IPS DF 19.7 (cell line): Measurements from ENCODE around the gene KRTAP9-7.

Source experiments
- DNase-seq: peaks from one replicate; pipeline ENCODE4 v3.0.0-alpha.2; 2013; ENCODE audit warnings: low read depth, low spot score

Gene KRTAP9-7

GRCh38 chr17:41271858-41272257, 3.6 kb upstream of the KRTAP9-7 start:
- DNase-seq: no peak

DNA sequence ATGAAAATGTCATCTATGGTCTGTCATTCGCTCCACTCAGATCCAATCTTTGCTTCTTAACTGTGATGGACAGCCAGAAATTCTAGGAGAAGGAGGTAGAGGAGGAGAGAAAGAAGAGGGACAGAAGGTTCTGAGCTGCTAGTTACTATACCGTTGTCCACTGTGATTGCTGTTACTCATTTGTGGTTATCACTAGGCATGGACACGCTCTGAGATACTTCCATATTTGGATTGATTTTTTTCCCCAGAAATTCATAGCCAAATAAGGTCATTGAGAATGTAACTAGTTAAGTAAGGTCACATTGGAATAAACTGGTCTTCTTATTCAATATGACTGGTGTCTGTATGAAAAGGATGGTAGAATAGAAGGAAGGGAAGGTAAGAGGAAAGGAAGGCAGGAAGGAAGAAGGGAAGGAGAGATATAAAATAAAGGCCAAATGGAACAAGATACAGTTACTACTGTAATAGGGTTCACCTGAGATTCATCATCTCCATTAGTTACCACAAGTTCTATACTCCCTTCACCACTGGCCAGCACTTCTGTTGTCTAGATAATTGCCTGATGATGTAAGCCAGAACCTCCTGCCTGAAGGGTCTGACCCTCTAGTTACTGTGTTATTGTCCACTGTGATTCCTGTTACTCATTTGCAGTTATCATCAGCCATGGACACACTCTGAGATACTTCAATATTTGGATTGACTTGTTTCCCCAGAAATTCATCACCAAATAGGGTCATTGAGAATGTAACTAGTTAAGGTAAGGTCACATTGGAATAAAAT, 2.9 kb downstream of the KRTAP9-7 start:
- DNase-seq: no peak

DNA sequence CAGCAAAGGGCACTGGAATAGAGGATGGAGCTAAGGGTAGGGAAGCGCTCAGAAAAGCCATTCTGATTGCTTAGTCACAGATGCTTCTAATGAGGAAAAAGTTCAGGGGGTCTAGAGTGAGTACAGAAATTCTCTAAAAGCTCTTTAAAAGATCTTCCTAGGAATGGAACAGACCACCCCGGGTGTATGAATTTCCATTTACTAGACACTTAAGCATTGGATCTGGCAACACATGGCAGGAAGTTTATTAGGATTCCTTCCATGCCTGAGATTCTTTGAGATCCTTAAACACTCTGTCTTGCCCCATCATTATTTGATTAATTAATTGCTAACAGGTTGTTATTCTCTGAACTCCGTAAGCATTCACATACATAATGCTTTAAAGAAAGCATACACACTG, 8.5 kb downstream of the KRTAP9-7 start:
- no peak for DNase-seq

DNA sequence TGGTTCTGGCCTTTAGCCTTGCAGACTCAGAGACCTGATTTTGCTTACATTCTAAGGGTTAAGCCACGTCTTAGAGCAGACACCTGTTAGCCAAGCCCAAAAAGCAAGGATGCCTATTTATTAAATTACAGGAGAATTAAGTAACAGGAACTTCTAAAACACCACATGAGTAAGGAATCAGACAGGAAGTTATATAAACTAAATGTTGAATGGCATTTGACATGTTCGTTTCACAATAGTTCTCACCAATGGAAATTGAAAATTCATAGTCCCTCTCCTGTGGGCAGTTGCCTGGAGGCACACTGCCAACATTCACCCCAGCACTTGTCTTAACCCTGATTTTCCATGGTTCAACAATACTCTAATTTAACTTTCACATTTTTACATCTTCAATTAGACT, 9.0 kb downstream of the KRTAP9-7 start:
- DNase-seq: no peak

- no peak for DNase-seq
Measured at GRCh38 chr17:41287050-41287449, 11.6 kb downstream of the KRTAP9-7 start.

GRCh38 chr17:41294016-41294415, 18.5 kb downstream of the KRTAP9-7 start:
- DNase-seq: no peak

GRCh38 chr17:41296846-41297245, 21.3 kb downstream of the KRTAP9-7 start:
- DNase-seq: no peak

DNA sequence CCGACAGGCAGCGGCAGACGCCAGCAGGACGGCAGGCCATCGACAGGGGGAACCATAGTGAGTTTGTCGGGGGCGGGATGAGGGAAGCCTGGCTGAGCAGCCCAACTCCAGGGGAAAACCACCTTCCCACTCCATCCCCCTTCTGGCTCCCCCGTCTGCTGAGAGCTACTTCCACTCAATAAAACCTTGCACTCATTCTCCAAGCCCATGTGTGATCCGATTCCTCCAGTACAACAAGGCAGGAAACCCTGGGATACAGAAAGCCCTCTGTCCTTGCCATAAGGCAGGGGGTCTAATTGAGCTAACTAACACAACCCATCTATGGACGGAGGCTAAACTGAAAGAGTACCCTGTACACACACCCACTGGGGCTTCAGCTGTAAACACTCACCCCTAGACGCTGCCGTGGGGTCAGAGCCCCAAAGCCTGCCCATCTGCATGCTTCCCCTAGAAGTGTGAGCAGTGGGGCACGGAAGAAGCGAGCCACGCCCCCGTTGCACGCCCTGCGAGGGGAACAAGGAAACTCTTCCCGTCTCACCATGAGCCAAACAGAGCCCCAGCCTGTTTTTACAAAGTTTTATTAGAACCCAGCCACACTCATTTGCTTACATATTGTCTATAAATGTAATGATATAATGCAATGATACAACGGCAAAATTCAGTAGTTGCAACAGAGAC, 23.1 kb downstream of the KRTAP9-7 start:
- DNase-seq: no peak

GRCh38 chr17:41301204-41301790, 25.8 kb downstream of the KRTAP9-7 start:
- no peak for DNase-seq

DNA sequence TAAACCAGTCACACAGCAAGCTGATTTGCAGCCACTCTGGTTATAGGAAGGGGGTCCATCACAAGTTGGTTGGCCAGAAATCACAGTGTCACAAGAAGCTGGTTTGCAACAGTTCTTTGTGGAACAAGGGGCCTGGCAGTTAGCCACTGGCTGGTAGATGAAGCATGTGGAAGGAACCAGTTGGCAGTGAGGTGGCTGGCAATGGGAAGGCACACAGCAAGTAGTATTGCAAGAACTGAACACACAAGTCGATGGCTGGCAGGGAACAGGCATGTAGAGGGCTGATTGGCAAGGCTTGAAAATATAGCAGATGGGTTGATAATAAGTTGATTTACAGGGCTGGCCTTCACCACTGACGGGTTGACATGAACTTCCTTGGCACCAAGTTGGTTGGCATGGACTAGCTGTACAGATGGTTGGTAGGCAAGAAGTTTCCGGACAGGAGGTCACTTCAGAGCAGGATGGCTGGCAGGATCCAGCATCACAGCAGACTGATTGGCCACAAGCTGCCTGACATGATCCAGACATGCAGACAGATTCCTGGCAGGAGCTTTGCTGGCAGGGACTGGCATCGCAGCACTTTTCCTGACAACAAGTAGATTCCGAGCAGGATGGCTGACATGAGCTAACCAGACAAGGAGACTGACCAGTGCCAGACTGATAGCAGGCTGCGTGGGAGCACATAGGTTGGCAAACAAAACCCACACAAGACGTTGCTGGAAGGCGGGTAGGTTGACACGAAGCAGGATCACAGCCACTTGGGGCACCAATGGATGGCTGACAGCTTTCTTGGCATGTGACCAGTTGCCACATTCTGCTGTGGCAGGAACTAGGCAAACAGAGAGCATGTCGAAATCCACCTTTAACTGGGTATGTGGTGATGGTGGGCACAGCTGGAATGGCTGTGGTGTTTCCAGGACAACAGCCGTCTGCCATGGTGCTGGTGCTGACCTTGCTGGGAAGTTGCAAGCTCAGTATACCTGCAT, 26.7 kb downstream of the KRTAP9-7 start, which contains the start of gene KRTAP29-1:
TSS of gene KRTAP29-1 (minus strand) at position 936 of the 986 bp plus-strand sequence. CDS start at position 936, 0 bp downstream.
- DNase-seq: no peak

GRCh38 chr17:41302981-41303380, 27.5 kb downstream of the KRTAP9-7 start:
- DNase-seq: no peak

- no peak for DNase-seq
Measured at GRCh38 chr17:41304091-41304490, 28.6 kb downstream of the KRTAP9-7 start.

GRCh38 chr17:41307647-41308046, 32.1 kb downstream of the KRTAP9-7 start:
- no peak for DNase-seq

DNA sequence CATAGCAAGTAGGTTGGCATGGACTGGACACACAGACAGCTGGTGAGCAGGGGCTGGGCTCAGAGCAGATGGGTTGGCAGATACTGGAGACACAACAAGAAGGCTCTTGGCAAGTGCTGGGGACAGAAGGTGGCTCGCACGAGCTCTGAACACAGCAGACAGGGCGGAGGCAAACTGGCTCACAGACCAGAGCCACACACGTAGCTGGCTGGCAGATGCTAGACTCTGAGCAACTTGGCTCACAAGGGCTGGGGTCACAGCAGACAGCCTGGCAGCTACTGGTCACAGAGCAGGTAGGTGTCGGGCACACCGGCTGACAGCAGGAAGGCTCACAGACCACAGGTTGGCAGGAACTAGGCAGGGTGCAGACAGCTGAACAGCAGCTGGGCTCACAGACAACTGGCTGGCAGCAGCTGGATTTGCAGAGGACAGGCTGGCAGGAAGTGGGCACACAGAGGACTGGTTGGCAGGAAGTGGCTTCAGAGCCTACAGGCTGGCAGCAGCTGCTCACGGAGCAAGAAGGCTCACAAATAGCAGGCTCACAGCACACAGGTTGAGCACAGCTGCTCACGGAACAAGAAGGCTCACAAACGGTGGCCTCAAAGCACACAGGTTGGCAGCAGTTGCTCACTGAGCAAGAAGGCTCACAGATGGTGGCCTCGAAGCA, 32.9 kb downstream of the KRTAP9-7 start:
- DNase-seq: no peak

DNA sequence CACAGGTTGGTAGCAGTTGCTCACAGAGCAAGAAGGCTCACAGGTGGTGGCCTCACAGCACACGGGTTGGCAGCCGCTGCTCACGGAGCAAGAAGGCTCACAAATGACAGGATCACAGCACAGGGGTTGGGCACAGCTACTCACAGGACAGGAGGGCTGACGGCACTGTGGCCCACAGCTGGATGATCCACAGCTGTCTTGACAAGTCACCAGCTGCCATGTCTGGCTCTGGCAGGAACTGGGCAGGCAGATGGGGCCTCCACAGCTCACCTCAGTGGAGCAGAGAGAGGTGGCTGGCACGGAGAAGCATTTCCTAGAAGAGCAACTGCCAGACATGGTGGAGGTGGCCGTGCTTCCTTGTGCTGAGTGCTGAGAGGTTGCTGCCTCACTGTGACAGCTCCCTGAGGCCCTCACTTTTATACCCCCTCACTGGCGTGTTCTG, 33.4 kb downstream of the KRTAP9-7 start, which contains the start of gene KRTAP16-1:
TSS of gene KRTAP16-1 (minus strand) at position 392 of the 442 bp plus-strand sequence. CDS start at position 336, 56 bp downstream.
- DNase-seq: no peak

GRCh38 chr17:41311111-41311510, 35.6 kb downstream of the KRTAP9-7 start:
- no peak for DNase-seq

DNA sequence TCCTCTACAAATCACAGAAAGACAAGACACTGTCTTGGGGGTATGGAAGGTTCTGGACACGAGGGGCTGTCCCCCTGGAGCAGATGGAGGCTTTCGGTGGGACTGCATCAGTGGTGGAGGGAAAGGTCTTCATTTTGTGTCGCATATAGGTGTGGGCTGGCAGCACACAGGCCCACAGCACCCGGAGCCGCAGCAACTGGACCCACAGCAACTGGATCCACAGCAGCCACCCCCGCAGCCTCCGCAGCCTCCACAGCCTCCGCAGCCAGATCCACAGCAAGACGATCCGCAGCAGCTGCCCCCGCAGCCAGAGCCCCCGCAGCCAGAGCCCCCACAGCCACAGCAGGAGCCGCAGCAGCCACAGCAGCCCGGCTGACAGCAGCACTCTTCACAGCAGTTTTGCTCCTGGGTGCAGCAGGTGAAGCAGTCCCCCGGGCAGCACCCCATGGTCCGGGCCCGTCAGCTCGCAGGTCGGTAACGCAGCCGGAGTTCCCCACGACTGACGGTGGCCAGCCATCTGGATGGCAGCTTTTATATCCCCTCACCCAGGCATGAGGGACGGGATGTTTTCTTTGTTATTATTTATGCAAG, 39.8 kb downstream of the KRTAP9-7 start, which contains the start of gene KRTAP17-1:
TSS of gene KRTAP17-1 (minus strand) at position 507 of the 591 bp plus-strand sequence. CDS start at position 447, 60 bp downstream.
- DNase-seq: no peak

DNA sequence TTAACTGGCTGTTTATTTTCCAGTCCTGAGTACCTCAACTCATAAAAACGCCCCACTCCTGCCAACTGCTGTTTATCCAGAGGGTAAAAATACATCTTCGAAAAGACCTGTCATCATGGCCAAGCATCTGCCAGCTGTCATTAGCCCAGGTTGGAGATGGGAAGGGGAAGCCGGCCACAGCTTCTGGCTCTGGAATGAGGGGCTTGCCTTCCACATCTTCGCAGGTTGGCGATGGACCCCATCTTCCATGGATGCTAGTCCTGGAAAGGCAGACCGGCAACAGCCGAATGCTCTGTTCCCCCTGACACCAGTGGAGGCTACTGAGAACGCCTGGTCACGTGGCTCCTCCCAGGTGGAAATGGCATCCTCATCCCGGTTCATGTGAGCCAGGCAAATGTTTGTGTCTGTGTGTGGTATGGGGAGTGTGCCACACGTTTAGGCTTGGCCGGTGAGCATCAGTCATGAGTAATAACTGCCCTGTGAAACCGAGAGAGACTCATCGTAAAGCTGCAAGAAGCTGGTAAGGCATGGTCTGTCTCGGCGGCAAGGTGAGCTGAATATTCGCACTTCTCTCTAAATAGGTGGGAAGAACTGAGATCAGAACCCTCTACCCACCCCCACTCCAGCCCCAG, 40.4 kb downstream of the KRTAP9-7 start:
- DNase-seq: no peak

GRCh38 chr17:41318231-41318630, 42.7 kb downstream of the KRTAP9-7 start:
- DNase-seq: no peak
